Stimulated activated CD8-positive, alpha-beta memory T cell treated with anti-CD3 and anti-CD28 coated beads, Interleukin-7, amount 100 ng/mL, for 4 hours (primary cell): Measurements from ENCODE around the gene YTHDC2.

ENCODE experiments used
- DNase-seq, 2 donors: peaks; one replicate each; pipeline ENCODE4 v3.0.0-alpha.2; 2020; ENCODE audit warnings: low read depth in 2 of 2

YTHDC2 gene

GRCh38 chr5:113519412-113519811 lies 5.9 kb downstream of the YTHDC2 start:
- DNase-seq = no peak

GRCh38 chr5:113520429-113520828 lies 6.9 kb downstream of the YTHDC2 start:
- DNase-seq = no peak

DNA sequence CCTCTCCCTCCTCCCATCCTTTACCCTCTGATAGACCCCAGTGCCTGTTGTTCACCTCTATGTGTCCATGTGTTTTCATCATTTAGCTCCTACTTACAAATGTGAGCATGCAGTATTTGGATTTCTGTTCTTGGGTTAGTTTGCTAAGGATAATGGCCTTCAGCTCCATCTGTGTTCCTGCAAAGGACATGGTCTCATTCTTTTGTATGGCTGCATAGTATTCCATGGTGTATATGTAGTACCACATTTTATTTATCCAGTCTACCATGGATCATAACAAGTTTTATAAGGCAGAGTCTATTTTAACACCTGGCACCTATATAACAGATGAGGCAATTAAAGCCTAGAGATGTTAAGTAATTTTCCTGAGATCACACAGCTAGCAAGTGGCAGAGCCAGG lies 7.4 kb downstream of the YTHDC2 start:
- no peak for DNase-seq

DNA sequence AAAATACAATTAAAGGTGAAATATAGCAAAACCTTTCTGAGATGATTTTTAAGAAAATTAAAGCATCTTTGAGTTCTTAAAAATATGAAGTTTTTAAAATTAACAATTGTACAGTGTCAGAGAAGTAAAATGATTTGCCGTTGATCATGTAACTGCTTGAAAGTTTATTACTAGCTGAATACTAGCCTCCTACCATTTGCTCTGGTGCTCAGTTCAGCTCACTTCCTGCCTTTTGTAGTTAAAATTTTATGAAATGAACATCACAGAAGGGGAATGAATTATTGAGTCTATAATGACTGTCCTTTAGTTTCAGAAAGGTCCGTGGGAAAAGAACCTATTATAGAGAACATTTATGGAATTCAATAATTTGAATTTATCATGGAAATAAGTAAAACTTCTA lies 9.7 kb downstream of the YTHDC2 start:
- DNase-seq = no peak

DNA sequence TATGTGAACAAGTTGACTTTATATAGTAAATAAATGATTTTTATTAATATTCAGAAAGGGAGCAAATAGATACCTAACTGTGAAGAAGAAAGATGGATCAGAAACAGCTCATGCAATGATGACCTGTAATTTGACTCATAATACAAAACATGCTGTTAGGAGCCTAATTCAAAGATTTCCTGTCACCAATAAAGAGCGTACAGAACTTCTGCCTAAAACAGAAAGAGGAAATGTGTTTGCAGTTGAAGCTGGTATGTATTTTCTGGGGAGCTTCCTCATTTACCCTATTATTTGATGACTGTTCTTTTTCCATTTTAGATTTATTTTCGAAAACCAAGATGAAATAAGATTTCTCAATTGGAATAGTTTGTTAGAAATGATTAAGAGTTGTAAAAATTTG lies 11.4 kb downstream of the YTHDC2 start:
- DNase-seq = no peak

GRCh38 chr5:113526421-113526820 lies 12.9 kb downstream of the YTHDC2 start:
- no peak for DNase-seq

- no peak for DNase-seq
Observed at GRCh38 chr5:113527746-113528145, 14.3 kb downstream of the YTHDC2 start.

DNA sequence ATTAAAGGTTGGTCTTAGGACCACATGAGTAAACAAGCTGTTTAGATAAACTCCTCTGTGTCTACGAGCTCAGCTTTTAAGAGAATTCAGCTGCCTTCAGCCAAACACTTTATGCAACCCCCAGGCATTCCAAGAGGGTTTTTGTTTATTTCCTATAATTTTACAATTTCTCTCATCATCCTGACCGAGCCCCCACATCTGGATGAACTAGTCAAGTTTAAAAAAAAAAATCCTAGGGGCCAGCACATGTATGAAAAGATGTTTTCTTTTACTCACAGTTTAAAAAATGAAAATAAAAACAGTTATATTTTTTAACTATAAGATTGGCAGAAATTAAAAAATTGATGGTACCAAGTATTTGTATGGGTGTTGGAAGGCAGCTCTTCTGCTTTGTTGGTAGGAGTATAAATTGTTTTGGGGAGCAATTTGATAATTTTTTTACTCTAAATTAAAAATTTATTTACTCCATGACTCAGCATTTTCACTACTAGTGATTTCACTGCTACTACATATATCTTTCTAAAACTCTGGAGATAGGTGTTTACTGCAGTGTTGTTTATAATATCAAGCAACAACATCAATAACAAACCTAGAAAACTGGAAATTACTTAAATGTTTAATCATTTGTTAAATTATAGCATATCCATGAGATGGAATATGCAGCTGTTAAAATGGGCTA lies 18.1 kb downstream of the YTHDC2 start:
- DNase-seq = no peak

DNA sequence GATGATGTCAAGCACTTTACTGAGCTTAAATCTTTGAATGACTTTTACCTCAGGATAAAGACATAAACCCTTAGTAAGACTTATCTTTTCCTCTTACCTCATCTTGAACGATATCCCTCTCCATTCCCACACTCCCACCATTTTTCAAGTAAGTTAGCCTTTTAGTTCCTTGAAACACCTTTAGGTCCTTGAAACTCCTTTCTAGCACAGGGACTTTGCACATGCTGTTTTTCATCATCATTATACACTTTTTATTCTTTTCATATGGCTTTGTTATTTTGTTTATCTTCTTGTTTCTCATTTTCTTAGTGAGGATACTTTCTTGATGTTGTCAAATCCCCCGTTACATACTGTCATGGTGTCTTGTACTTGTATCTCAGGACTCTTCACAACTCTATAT lies 24.8 kb downstream of the YTHDC2 start:
- DNase-seq = no peak

- no peak for DNase-seq
Observed at GRCh38 chr5:113546703-113547183, 33.2 kb downstream of the YTHDC2 start.

GRCh38 chr5:113548396-113548795 lies 34.9 kb downstream of the YTHDC2 start:
- no peak for DNase-seq

DNA sequence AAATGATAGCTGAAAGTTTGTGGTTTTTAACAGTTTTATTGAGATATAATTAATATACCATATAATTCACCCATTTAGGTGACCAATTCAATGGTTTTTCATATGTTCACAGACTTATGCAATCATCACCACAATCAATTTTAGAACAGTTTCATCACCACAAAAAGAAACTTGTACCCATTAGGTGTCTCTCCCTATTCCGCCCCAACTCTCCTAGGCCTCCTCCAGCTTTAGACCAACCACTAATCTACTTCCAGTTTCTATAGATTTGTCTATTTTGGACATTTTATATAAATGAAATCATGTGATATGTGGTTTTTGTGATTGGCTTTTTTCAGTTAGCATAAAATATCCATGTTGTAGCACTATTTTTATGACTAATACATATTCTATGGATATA lies 38.6 kb downstream of the YTHDC2 start:
- DNase-seq = no peak

DNA sequence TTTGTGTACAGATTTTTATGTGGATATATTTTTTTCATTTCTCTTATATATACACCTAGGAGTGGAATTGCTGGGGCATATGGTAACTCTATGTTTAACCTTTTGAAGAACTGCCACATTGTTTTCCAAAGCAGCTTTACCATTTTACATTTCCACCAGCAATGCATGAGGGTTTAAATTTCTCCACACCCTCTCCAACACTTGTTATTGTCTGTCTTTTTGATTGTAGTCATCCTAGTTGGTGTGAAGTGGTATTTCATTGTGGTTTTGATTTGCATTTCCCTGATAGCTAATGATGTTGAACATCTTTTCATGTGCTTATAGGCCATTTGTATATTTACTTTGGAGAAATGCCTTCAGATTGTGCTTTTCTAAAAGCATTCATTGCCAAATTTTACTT lies 39.1 kb downstream of the YTHDC2 start:
- no peak for DNase-seq

GRCh38 chr5:113562828-113563400 lies 49.4 kb downstream of the YTHDC2 start:
- no peak for DNase-seq

DNA sequence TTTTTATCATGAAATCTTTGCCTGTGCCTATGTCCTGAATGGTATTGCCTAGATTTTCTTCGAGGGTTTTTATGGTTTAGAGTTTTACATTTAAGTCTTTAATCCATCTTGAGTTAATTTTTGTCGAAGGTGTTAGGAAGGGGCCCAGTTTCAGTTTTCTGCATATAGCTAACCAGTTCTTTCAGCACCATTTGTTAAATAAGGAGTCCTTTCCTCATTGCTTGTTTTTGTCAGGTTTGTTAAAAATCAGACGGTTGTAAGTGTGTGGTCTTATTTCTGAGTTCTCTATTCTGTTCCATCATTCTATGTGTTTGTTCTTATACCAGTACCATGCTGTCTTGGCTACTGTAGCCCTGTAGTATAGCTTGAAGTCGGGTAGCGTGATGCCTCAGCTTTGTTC lies 55.9 kb downstream of the YTHDC2 start:
- DNase-seq = no peak

- no peak for DNase-seq
Observed at GRCh38 chr5:113572716-113573115, 59.2 kb downstream of the YTHDC2 start.

DNA sequence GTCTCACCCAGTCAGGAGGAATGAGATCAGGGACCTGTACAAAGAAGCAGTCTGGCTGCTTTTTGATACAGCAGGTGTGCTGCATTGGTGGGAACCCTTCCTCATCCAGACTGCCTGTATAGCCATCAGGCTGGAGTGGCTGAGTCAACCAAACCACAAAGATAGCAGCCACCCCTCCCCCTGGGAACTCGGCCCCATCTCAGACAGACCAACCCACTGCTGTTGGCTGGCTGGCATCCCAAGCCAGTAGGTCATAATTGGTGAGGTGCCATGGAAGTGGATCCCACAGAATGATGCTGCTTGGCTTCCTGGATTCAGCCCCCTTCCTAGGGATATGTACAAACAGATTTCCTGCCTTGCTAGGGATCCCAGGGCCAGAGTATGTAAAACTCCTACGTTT lies 60.9 kb downstream of the YTHDC2 start:
- DNase-seq = no peak

DNA sequence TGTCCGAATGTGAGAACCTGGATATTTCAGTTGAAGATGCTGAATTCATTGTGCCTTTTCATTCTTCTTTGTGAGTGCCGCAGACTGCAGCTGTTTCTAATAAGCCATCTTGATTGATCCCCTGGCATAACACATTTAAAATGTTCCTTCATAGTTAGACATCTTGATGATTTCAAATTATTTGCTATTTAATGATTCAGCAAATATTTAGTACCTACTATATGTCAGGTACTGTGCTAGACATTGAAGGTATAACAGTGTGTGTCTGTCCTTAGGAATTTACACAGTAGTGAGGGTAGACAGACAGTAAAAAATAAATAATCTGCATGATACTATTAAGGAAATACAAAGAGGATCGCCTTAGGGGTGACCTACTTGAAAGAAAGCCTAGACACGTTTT lies 61.6 kb downstream of the YTHDC2 start:
- DNase-seq = no peak

DNA sequence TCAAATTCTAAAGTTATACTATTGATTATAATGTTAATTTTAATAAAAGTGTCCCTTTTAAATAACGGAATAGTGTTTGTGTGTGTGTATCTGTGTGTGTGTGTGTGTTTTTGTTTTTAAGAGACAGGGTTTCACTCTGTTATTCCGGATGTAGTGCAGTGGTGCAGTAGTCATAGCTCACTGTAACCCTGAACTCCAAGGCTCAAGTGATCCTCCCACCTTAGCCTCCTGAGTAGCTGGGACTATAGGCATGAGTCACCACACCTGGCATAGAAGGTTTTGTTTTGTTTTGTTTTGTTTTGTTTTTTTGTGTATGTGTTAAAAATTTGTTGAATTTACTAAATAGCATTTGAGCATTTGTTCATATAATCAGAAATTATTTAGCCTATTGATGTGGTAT lies 64.6 kb downstream of the YTHDC2 start:
- DNase-seq = no peak

GRCh38 chr5:113581388-113581787 lies 67.9 kb downstream of the YTHDC2 start:
- no peak for DNase-seq

- no peak for DNase-seq
Observed at GRCh38 chr5:113598150-113598549, 84.7 kb downstream of the YTHDC2 start.

DNA sequence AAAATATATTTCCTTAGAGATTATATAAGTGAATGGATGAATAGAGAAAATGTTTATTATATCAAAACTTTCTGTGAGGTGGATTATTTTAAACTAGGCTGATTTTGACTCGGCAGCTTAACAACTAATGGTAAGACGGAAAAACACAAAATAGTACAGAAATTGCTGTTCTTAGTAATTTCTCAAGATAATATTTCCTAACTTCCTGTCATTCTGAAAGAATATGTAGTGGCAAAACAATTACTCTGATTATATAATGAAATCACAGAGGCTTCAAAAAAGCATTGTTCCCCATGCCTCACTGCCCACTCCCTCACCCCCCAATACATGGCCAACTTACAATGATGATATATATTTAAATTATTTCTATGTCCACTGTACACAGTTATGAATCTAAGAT lies 85.4 kb downstream of the YTHDC2 start:
- DNase-seq = no peak

DNA sequence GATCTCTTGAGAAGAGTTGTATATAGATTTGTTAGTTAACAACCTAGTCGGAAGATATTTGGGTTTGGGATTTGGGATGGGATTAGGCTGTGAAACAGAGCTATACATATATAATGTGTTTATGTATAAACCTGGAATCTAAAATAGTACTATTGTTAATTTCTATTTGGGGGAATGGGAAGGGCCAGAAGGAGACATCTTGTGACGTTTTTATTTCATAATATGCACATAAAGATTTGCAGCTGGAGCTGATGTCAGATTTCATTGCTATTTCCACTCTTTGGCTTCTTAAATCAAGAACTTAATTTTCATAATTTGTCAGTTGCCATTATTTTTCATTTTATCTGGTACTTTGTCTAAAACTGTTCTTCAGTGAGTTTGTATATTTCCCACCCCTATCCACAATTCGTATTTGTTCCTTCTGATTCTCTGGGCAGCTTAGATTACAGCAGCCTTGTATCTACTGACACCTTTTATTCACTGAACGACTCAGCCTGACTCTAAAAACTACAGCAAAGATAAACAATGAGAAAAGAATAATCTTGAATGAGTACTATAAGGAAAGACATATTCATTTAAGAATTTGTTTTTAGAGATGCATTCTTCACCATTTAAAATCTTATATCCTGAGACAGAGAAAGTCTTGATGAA lies 86.9 kb downstream of the YTHDC2 start:
- DNase-seq = no peak
